Activated T-helper 1 cell treated with anti-CD3 and anti-CD28 coated beads, Interleukin-2, amount 50 U/mL, for 16 hours (primary cell): ENCODE data around the gene WIPI1.
"Not testable (repeated sequence)": the region's sequence is repeated elsewhere in the genome, so short reads cannot be mapped to it uniquely, and the experiment has no call there.

Experiments used
- DNase-seq, 2 donors: peaks; one replicate each; pipeline ENCODE4 v3.0.0-alpha.2; 2020; ENCODE audit warnings: low read depth in 1 of 2, low spot score in 1 of 2

The WIPI1 gene, protein sequence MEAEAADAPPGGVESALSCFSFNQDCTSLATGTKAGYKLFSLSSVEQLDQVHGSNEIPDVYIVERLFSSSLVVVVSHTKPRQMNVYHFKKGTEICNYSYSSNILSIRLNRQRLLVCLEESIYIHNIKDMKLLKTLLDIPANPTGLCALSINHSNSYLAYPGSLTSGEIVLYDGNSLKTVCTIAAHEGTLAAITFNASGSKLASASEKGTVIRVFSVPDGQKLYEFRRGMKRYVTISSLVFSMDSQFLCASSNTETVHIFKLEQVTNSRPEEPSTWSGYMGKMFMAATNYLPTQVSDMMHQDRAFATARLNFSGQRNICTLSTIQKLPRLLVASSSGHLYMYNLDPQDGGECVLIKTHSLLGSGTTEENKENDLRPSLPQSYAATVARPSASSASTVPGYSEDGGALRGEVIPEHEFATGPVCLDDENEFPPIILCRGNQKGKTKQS

GRCh38 chr17:68457168-68457538 is at the start of gene WIPI1:
TSS of gene WIPI1 (minus strand) at chr17:68457496. CDS start at chr17:68457421, 75 bp downstream.
- DNase-seq = no peak

DNA sequence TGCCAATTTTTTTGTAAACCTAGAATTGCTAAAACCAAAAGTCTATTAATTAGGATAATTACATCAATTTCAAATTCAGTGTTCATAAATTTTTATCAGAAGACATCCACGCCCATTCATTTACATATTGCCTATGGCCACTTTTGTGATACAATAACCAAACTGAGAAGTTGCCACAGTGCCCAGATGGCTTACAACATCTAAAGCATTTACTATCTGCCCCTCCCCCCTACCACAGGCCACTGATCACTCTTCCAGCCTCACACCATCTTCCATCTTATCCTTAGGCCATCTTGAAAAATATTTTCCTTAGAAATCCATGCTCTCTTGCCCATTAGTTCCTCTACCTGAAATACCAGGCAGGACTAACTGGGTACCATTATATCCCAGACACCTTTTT is 48.7 kb upstream of the WIPI1 start:
- DNase-seq = no peak

GRCh38 chr17:68501074-68501473 is 43.8 kb upstream of the WIPI1 start:
- no peak for DNase-seq

- no peak for DNase-seq
Measured at GRCh38 chr17:68499587-68499986, 42.3 kb upstream of the WIPI1 start.

DNA sequence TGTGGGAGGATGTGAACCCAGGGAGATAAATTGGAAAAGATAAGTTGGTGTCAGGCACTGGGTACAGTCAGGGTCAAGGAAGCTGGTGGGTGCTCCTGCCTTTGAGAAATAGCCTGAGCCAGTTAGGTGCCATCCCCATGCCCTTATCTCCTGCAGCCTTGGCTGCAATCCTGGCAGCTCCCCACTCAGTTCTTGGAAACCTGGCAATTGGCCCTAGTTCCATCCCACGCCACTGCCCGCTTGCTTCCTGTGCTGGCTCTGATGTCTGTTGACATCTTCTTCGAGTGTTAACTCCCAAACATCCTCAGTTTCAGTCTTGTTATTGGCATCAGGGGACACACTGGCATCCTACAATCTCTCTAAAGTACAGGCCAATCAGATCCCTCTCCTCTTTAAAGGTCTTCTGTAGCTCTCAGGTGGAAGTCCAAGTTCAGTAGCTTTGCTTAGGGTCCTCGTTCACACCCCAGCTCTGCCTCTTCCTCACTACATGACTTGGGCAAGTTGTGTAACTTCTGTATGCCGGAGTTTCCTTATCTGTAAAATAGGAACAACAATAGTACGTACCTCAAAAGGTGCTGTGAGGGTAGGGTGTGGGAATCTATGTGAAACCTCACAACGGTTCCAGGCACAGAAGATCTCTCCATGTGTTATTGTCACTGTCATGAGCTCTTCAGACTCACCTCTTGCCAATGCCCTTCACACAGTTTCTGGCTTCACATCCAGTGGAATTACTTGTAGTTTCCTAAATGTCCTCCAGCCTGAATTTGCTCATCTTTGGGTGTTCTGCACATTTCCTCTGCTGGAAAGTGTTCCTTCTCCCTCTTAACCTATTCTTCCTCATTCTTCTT is 41.4 kb upstream of the WIPI1 start:
- DNase-seq = no peak

DNA sequence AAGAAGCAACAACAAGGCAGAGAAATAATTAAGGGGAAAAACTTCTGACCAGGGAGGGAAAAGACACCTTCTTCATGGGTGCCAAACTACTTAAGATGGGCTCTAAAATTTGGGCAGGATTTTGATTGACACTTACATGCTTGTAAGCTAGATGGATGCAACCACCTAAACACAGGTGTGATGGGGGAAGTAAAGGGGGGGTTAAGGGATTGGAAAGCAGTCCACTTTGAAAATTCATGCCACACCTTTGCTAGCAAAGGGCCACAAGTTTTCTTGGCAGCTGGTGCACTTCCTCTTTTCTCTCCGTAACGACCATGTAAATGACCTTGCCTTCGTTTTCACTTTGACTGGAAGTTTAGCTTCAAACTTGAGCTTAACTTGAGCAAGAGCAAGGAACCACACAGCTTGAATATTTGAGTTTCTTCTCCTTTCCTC is 40.6 kb upstream of the WIPI1 start:
- no peak for DNase-seq

DNA sequence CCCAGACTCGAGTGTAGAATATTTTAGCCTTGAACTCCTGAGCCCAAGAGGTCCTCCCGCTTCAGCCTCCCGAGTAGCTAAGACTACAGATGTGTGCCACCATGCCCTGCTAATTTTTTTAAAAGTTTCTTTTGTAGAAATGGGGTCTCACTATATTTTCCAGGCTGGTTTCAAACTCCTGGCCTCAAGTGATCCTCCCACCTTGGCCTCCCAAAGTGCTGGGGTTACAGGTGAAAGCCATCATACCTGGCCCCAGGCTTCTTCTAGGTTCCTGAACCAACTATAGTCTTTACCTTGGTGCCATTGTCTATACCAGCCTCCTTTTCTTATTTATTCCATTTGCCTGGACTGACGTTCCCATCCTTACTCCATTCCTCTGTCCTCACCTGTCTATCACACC is 37.8 kb upstream of the WIPI1 start:
- DNase-seq = no peak

DNA sequence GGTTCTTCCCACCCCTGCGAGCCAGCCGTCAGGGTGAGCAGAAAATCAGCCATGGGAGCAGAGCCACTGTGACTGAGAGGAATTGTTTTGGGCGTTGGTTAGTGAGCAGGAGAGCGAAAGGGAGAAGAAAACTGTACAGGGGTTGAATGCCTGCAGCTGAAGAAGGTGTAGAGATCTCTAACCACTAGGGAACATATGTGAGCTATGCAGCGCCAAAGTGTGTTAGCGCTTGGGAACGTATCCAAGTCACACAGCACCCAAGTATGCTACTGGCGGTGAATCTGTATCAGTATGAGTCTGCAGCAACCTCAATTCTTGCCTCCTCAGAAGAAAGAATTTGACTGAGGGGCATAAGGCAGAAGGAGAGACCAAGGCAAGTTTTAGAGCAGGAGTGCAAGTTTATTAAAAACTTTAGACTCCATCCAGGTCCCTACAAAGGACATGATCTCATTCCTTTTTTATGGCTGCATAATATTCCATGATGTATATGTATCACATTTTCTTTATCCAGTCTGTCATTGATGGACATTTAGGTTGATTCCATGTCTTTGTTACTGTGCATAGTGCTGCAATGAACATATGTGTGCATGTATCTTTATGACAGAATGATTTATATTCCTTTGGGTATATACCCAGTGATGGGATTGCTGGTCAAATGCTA is 35.2 kb upstream of the WIPI1 start:
- not testable (repeated sequence) for DNase-seq

GRCh38 chr17:68491381-68492231 is 34.3 kb upstream of the WIPI1 start:
- DNase-seq = no peak

DNA sequence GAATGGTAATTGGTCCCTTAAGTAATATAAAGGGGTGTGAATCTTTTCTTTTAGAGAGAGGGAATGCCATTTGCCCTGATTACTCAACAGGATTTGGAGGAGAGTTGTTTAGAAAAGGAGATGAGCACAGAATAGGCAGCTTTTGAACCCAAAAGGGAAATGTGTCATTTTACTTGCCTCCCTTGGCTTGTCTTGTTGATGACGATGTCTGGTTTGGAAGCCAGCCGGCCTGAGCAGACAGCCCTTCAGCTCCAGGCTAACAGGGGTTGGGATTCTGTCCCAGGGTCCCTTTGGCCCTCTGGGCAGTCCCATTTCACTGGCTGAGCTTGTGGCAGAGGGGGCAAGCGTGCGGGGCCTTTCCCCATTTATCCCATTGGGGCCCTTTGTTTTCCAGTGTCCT is 32.6 kb upstream of the WIPI1 start:
- no peak for DNase-seq

- DNase-seq = no peak
Measured at GRCh38 chr17:68484458-68484857, 27.2 kb upstream of the WIPI1 start.

DNA sequence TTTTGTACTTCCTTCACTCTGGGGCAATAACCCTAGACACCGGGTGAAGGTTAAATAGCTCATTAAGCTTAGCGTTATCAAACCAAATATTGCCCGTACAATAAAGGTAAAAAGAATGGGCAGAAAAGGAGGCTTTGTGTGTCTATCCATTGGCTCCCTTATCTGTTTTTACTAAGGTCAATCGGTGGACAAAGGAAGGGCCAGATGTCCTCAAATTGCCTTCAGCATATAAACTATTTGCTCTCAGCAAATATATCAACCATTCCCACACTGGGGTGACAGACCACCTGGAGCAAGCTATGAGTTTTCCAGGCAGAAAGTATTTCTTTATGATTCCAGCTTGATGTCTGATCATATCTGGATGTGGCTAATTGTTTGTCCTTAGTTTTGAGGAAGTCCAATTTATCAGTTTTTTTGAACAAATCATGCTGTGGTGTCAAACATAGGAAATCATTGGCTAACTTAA is 25.3 kb upstream of the WIPI1 start:
- no peak for DNase-seq

DNA sequence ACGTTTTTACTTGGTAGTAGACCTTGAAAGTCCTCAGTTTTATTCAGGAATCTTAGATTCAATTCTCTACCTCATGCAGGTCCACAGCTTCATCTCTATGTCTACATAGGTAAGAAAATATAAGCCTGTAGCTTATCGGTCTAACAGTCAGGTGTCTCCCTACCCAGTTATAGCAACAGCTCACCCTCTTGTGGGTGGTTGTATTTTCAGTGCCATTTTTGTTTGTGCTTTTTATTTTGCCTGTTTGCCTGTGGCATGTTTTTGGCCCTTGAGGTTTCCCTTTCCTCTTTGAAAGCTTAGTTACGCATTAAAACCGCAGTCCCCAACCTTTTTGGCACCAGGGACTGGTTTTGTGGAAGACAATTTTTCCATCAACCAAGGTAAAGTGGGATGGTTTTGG is 23.6 kb upstream of the WIPI1 start:
- no peak for DNase-seq

DNA sequence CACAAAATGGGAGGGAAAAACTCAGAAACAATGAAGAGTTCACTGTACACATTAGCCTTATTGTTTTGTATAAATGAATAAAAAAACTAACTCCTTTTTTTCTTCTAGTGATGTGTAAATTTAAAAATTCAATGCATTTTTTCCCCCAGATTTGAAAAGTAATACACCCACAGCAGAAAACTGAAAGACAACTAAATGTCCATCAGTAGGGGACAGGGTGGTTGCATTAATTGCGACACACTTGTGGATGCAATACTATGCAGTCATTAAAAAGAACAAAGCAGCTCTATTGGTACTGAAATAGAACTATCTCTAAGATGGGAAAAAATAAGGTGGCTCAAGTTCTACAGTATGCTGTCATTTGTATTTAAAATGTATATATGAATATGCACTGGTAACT is 13.7 kb upstream of the WIPI1 start:
- no peak for DNase-seq

DNA sequence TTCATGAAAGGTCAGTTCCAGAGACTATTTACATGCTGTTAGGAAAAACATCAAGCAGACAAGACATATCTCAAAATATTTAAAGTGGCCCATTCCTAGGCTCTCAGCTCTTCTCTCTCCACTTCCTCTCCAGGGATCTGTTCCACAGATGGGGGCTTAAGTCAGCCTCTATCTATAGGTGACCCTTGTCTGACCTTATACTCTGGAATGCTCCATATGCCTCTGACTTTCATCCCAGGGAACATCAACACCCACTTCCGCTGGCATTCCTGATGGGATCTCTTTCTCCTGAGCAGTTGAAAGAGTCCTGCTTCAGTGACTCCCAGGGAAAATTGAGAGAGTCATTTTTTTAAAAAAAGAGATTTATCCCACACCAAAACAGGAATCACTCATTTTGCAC is 11.5 kb upstream of the WIPI1 start:
- no peak for DNase-seq

GRCh38 chr17:68468334-68468733 is 11.0 kb upstream of the WIPI1 start:
- no peak for DNase-seq

- no peak for DNase-seq
Measured at GRCh38 chr17:68463211-68464019, 6.1 kb upstream of the WIPI1 start.

GRCh38 chr17:68462381-68463210 is 5.3 kb upstream of the WIPI1 start:
- peak; percentile 26 to 49 for DNase-seq

GRCh38 chr17:68461589-68461988 is 4.3 kb upstream of the WIPI1 start:
- DNase-seq = no peak
